ENCODE data around the gene PALS1.

Gene PALS1
- total RNA-seq: 10.2 to 15.2 (median 12.8) reads per million in 4 donors

DNA sequence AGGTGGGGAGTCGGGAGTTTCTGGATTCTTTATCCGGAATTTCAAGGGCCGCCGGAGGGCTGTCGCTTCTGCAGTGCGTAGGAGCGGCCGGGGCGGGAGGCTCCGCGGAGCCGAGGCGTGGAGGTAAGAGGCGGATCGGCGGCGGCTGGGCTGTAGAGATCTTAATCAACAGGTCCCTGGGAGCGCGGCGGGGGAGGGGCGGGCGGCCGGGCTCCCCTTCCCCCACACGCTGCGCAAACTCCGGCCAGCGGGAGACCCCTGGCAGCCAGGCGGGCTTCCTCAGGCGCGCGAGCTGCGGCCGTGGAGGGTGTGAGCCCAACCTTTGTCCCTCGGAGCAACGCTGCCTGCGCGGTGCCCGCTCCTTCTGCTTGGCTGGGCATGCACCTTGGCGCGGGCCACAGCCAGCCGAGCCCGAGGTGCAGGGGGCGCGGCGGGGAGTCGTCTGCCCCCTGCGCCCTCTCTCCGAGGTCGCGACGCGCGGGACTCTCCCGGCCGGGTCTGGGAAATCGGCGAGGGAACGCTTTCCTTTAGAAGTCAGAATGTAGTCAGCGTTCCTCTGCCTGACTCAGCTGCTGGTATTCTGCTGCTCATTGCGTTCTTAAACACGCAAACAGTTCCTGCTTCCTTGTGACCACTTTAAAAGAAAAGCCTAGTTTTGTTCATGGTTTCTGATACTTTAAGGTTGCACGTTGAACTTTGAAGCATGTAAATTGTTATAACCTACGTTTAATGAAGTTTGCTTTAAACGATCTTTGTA is at the start of gene PALS1:
PALS1 (plus strand) TSS at position 25 of the 757 bp plus-strand sequence. CDS start 37,736 bp downstream, outside the sequence.
- peak in 1 of 5 donors; percentile 41 for DNase-seq

DNA sequence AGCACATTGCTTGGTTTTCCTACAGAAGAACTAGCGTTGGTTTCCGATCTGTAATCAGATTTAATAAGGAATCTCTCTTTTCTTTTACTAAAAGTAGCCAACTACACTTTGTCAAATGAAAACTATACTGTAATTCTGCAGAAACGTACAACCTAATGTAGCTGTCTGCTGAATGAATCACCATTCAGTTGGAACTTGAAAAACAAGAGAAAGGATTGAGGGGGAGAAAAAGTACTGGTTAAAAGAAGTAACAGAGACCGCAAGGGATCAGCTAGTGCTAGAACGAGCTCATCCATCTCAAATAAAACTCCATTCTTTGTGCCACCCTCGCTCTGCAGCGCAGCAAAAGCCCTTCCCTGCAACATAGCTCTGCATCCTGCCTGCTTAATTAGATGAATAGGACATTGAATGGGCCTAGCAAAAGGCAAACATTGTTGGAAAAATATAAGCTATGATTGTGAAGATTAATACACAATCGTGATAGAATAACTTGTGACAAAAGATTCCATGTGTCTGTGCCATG is 49.4 kb upstream of the PALS1 start:
- DNase-seq: no peak

DNA sequence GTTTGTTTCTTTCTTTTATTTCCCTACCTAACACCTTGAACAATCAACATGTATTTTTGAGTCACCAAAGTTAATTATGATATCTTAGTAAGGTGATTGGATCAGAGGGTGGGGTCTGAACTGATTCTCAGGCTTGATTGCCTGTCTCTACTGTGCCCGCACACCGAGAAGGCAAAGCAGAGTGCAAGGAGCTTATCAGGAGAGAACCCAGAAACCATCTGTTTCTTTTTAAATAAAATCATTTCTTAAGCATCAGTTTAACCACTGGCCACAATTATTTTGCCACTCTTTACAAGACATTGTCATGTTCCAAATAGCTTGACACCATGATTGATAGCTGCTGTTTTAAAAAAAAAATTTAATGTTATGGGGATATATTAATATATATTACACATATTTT is 48.9 kb upstream of the PALS1 start:
- DNase-seq: no peak

DNA sequence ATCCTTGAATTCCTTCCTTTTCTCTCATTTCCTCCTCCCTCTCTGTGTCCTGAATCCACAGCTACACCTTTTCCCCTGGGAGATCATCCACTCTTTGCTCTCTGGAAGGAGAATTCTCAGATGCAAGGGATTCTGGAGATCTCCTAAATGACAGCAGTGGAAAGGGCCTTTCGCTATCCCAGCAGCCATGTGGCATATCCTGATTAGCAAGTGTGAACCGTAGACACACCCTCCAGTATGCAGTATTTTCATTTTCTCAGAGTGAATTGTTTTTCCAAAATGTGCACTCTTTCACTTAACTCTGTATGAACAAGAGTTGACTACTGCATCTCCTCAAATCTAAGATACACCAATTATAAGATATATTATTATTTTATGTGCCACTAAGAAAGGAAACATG is 46.0 kb upstream of the PALS1 start:
- no peak for DNase-seq

DNA sequence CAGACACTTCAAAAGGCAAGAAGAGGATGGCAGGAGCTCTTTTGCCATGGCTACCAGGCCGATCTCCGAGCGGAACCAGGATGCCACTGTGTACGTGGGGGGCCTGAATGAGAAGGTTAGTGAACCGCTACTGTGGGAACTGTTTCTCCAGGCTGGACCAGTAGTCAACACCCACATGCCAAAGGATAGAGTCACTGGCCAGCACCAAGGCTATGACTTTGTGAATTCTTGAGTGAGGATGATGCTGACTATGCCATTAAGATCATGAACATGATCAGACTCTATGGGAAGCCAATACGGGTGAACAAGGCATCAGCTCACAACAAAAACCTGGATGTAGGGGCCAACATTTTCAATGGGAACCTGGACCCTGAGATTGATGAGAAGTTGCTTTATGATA is 42.2 kb upstream of the PALS1 start:
- DNase-seq: no peak

DNA sequence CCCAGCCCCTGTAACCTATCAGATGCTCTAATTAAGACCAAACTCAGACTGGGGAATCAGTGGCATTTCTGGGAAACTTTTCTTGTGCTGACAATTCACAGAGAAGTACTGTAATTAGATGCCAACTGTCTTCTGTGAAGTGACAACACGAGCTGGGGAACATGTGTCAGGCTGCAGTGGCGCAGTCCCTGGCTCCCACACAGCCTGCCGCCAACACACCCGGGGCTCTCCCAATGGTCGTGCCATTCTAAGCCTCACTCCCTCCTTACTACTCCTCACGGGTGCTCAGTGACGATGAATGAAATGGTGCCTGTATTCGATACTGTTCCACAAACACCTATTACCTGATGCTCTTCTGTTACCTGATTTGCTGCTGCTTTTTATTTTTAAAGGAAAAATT is 33.4 kb upstream of the PALS1 start:
- no peak for DNase-seq

DNA sequence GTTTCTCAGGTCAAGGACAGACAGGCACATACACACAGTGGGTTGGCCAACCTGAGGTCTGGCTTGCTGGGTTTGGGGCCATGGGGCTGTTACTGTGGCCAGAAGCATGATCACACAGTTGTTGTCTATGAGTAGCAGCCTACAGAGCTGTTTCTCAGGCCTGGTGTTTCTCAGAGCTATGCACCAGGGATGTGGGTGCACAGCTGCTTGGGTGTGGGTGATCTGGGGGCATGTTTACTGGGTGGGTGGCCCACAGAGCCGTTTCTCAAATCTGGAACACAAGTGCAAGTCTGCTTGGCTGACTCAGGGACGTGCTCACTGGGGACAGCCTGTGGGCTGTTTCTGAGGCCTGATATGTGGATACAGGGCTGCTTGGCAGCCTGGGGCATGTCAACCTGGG is 23.1 kb upstream of the PALS1 start:
- DNase-seq: no peak

DNA sequence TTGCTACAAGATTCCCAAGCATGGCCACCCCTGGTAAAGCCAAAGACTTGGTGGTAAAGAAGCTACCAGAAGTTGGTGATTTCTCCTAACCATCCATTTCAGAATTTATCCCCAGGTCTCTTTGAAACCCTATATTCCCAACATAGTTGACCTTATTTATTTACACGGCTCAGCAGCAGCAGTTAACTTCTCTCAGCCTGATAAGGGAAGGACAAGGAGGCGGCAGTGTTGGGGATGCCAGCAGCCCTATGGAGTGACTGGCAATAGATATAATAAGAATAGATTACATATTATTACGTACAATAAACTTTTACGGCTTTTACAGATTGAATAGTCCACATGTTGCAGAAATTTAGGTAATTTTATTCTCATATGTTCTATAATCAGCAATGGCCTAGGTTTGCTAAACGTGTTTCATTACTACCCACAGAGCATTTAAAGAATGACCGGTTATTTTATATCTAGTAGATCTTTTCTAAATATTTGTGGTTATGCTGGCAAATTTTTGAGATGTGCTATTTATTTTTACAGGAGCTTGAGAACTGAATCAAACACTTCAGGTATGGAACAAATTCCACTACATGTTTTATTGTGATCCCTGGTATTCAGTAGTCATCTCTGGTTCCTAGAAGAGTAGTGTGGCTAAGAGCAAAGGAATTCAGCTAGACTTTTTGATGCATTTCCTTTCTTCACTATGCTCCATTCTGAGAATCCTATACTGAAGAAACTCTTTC is 19.8 kb upstream of the PALS1 start:
- no peak for DNase-seq

DNA sequence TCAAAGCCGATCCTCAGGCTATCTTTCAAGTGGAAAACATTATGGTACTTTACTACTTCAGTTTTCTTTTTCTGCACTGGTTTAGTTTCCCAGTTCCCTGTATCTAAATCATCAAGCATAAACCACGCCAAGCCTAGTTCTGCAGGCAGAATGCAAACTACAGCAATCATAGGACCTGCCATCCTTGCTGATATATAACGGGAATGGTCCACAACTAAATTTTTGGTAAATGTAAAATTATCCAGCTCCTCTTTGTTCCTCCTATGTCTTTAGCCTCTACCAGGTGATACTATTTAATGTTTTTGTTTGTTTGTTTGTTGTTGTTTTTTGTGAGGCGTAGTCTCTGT is 19.3 kb upstream of the PALS1 start:
- no peak for DNase-seq

DNA sequence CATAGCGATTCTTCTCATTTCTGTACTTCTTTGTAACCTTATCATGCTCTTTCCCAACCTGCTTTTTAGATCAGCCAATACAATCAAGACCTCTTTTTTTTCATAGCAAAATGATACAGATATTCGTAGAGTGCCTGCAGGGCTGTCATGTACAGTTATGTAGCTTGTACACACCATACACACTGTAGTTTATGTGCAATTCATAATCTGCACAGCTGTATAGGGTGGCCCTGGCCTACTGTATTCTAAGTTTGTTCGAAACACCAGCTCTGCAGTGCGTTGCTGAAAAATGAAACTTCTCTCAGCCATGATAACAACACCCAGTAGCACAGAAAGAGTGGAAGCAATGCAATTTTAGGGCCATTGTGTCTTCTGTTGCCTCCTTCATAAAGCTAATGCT is 15.7 kb upstream of the PALS1 start:
- DNase-seq: no peak

DNA sequence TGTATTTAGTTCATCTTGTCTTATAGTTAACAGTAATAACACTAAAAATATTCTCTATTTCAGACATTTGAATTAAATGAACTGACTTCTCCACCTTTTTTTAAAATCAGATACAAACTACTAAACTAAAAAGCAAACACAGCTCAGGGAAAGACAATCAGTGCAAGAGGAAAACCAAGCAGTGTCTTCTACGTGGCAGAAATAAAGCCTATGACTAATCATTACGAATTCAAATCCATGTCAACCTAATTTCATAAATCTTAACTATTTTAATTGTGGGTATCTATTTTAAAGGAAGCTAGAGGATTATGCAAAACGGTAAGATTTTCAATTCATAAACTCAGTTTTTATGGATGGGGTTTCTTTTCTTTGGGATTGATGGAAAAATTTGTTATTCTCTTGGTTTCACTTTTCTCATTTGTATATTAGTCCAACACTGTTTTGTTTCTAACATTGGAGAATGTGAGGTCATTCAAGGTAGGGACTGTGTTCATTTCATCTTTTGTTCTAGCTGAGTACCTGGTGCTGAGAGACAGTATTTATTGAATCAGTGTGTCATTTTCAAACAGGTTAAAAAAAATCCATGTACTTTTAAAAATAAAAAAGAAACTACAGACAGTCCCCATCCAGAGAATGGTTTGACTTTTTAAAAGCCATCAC is 12.8 kb upstream of the PALS1 start:
- no peak for DNase-seq

DNA sequence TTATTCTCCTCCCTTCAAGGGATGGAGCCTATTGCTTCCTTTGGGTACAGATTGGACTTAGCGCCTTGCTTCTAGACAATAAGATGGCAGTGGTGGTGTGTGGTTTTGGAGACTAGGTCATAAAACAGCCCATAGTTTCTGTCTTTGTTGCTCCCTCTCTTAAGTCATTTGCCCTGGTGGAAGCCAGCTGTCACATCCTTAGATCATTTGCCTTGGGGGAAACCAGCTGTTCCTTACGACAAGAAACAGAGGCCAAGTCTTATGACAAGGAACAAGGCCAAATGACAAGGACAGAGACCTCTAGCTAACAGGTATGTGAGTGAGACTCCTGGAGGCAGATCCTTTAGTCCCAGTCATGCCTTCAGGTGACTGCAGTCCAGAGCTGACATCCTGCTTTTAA is 9.2 kb upstream of the PALS1 start:
- no peak for DNase-seq

DNA sequence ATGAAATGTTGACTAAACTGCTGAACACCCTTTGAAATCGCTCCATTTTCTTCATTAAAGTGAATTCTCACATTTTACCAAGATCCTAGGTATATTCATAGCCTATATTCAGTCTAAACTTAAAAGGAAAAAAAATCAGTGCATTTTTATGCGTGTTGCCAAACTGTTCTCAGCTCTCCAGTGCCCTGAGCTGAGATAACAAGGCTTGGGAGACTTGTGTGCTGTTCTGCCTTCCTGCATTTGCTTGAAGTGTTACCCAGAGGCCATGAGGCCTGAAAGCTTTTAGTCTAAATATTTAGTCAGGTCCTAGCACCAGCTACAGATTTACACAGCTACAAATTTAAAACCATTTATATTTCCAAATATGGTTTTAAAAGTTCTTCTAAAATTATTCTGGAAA is 8.6 kb upstream of the PALS1 start:
- no peak for DNase-seq

DNA sequence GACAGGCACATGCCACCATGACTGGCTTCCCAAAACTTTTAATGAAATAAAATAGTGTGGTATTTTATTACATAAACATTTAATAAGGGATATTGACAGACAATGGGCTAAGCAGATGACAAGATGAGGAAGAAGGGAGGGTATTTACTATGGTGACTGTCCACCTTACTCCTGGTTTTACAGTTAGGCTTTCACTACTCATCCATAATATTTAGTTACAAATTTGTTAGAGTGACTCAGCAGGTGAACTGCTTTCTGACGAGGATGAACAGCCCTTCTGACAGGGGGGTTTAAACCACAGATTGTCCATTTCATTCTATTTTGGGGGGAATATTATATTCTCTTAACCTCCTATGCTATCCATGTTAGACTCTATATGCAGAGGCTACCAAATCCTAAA is 3.6 kb upstream of the PALS1 start:
- DNase-seq: no peak

DNA sequence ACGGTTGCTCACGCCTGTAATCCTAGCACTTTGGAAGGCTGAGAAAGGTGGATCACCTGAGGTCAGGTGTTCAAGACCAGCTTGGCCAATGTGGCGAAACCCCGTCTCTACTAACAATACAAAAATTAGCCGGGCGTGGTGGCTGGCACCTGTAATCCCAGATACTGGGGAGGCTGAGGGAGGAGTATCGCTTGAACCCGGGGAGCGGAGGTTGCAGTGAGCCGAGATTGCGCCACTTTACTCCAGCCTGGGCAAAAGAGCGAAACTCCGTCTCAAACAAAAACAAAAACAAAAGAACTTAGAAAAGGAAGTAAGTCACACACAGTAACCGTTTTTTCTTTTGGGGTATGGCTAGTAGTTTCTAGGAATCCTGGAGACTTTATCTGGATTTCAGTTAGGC is 1.7 kb upstream of the PALS1 start:
- no peak for DNase-seq

DNA sequence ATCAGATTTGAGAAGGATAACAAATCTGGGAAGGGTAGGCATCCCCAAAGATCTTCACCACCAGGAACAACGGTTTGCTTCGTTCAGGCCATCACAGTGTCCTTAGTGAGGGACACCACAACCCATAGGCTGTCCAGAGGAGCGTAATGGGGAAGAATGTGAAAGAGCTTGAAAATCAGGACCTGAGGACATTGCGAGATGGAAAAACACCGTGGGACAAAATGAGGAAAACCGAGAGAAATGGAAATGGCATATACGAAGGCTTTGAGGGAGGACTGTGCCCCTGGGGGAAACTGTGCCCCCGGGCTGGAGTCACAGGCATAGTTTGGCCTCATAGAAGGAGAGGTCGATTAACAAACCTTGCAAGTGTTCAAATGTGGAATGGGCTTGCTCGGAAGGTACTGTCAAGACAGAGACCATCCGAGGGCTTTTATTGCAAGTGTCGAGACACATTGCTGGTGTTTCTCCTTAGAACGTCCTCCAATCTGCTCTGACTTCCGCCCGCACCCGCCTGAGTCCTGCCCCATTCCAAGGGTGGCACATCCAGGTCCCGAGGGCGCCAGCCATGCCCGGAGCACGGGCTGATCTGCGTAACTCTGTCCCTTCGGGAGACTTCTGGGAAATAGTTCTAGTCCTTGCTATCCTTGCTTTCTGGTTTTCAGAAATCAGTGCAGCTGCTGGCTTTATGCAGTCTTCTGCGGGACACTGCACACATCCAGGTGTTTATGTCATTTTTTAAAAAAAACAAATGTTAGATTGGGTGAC is 885 bp upstream of the PALS1 start:
- DNase-seq: peak in 3 of 5 donors; percentile 16 to 29 (median 24)

DNA sequence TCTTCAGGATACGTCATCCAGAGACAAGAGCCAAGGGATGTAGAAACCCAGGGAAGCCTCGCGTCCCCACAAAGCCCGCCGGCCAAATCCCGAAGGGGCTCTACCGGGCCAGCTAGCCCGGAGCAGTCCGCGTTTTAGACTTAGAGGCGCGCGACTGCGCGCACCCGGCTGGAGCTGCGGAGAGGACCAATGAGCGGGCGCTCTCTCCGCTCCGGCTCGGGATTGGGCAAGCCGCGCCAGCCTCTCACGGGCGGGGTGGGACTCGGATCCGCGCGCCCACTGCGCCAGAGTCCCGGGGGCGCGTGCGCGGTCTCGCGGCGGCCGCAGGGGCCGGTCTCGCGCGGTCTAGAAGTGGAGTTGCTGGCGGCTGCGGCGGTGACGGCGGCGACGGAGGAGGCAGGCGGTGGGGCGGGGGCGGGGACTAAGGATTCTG is 241 bp upstream of the PALS1 start:
- DNase-seq: peak; percentile 82 to 95 (median 87)

DNA sequence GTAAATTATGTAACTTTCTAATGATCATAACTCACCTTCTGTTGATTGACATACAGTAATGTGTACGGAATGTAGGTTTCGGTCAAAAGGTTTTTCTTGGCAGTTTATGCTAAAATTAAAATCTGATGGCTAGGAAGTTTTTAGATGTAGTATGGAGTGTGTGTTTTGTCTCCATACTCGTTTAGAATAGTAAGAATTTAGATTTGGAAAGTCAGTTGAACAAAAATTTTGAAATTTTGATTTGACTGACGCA is 859 bp downstream of the PALS1 start:
- DNase-seq: no peak

DNA sequence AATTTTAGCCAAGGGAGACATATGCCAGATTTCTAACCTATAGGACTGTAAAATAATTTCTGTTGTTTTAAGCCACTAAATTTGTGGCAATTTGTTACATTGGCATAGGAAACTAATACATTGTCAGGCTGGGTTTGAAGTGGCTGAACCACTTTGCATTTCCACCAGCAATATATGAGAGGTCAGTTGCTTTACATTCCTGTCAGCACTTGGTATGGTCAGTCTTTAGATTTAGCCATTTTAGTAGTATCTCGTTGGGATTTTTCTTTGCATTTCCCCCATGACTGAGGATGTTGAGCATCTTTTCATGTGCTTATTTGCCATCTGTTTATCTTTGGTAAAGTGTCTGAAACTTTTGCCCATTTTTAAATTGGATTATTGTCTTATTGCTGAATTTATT is 3.9 kb downstream of the PALS1 start:
- DNase-seq: no peak

DNA sequence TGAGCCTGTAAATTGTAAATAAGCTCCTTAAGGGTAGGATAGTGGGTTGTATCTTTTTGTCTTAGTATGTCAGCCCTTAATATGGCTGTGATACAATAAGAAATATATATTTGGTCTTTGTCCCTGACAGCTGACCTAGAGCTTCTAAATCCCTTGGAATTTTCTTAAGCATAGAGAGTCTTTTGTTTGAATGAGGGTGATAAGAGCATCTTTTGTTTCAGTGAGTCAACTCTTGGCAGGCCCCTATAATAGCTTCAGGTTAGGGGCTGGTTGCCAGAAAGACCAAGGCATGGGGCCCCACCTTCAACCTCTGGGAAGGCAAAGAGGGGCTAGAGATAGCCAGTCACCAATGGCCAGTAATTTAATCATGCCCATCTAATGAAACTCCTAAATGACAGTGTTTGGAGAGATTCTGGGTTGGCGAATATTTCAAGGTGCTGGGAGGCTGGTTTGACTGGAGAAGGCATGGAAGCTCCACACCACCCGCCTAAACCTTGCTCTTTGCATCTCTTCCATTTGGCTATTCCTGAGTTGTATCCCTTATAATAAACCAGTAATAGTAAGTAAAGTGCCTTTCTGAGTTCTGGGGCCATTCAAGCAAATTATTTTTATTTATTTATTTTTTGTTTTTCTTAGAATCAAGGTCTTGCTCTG is 10.5 kb downstream of the PALS1 start:
- DNase-seq: no peak

DNA sequence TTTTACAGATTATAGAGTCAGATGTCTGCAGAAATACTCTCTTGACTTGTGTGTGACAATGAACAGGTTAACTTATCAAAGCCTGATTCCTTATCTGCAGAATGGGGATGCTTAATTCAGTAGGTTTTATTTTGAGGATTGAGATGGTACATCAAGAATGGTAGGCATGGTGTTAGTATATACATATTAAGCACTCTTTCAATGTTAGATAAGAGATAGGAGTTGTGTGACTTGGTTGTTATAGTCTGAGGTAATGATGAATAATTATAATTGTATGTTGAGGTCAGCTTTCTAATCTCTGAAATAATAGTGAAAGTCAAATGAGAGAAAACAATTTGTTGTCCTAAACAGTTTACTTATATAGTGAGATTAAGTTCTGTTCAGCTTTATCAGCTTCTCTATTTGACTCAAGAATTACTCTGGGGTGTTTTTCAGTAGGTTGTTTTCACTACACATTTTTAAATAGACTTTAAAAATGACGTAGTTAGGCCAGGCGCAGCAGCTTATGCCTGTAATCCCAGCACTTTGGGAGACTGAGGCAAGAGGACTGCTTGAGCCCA is 11.9 kb downstream of the PALS1 start:
- DNase-seq: no peak

DNA sequence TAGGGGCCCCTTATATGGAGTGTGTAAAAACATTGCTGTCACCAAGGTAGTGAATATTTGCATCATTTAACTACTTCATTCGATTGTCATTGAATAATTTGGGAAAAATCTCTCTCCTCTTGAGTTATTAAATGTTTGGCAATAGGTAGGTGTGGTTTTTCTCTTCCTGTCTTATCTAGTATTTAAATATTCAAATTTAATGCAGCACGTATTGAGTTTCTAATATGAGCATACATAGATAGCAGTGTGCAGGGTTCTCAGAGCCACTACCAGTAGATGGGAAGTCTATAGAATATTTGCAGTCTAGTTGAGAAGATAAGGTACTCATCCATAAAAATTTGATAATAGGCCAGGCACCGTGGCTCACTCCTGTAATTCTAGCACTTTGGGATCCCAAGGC is 16.7 kb downstream of the PALS1 start:
- no peak for DNase-seq
